Choroid plexus epithelial cell (primary cell): Measurements from ENCODE around the gene ABCB6.

ENCODE experiments used
- DNase-seq: peaks from one replicate; pipeline ENCODE4 v3.0.0-alpha.2; 2010; ENCODE audit warnings: low read depth
- H3K4me3 ChIP-seq: 2 replicates; pipeline ENCODE4 v1.5.1; 2011; ENCODE audit warnings: low read depth, mild to moderate bottlenecking, control low read depth, low read length, moderate library complexity
- TF ChIP-seq, protein P1 (sequence below): conservative IDR thresholded peaks from 2 replicates; pipeline ENCODE4 v1.5.1; 2011; ENCODE audit warnings: low read depth, mild to moderate bottlenecking, control low read depth, inconsistent platforms, low read length, moderate library complexity

The ABCB6 gene

DNA sequence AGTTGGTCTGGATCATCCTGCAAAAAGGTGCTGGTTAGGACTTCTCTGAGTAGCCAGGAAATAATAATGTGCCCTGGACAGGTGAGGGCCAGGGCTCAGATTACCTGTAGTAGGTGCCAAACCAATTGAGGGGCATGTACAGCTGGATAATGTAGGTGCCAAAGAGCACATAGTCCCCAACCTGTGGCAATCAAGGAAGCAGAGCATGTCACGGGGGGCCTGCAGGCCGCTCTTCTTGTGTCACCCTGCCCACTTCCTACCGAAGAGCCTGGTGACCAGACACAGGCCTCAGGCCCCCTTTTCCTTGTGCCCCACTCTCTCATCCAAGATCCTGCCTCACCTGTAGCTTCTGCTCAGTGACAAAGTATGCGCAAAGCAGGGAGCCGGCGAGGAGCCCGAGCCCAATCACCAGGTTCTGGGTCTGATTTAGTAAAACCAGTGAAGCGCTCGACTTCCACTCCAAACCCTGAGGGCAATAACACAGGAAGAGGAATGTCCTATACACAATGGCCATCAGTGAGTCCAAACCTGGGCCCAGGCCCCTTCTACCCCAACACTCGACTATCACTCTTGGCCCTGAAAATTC is 5.2 kb downstream of the ABCB6 start:
- TF ChIP-seq, protein P1, sequence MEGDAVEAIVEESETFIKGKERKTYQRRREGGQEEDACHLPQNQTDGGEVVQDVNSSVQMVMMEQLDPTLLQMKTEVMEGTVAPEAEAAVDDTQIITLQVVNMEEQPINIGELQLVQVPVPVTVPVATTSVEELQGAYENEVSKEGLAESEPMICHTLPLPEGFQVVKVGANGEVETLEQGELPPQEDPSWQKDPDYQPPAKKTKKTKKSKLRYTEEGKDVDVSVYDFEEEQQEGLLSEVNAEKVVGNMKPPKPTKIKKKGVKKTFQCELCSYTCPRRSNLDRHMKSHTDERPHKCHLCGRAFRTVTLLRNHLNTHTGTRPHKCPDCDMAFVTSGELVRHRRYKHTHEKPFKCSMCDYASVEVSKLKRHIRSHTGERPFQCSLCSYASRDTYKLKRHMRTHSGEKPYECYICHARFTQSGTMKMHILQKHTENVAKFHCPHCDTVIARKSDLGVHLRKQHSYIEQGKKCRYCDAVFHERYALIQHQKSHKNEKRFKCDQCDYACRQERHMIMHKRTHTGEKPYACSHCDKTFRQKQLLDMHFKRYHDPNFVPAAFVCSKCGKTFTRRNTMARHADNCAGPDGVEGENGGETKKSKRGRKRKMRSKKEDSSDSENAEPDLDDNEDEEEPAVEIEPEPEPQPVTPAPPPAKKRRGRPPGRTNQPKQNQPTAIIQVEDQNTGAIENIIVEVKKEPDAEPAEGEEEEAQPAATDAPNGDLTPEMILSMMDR: no peak
- H3K4me3 ChIP-seq: no peak overlapping the region
- no peak for DNase-seq

DNA sequence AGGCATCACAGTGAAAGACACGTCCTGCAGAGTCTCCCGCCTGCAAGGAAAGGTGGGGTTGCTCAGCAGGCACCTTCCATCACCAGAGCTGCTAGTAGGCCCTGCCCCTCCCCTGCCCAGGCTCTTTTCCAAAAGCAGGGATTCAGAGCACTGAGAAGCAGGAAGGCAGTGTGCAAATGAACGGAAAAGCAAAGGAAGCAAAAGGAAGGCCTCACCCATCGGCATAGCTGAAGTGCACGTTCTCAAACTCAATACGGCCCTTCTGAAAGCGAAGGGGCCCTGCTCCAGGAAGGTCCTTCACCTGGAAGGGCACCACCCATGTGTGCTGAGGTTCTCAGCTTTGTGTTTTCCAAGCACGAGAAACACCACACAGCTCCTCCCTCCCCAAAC is 5.7 kb downstream of the ABCB6 start:
- no peak for DNase-seq

DNA sequence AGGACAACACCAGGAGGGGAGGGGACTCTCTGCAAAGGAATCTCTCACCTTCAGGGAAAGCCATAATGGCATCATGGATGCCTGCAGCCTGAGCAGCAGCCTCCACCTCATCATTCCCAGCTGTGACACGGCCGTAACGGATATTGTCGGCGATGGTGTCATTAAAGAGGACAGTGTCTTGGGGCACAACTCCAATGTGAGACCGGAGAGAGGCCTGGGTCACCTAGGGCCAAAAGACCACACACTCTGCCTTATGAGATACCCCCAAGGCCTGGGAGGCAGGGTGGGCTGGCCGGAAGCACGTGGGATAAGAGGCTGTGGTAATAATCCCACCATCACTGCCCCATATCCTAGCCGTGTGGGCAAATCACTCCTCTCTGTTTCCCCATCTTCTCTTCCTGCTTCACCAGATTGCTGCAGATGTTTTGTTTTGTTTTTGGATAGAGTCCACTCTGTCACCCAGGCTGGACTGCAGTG is 7.8 kb downstream of the ABCB6 start:
- DNase-seq: no peak
- no peak overlapping the region for H3K4me3 ChIP-seq
- TF ChIP-seq, protein P1: no peak

More for the DNA sequence above, 5.7 kb downstream of the ABCB6 start:
- no peak overlapping the region for H3K4me3 ChIP-seq
- TF ChIP-seq, protein P1: no peak

DNA sequence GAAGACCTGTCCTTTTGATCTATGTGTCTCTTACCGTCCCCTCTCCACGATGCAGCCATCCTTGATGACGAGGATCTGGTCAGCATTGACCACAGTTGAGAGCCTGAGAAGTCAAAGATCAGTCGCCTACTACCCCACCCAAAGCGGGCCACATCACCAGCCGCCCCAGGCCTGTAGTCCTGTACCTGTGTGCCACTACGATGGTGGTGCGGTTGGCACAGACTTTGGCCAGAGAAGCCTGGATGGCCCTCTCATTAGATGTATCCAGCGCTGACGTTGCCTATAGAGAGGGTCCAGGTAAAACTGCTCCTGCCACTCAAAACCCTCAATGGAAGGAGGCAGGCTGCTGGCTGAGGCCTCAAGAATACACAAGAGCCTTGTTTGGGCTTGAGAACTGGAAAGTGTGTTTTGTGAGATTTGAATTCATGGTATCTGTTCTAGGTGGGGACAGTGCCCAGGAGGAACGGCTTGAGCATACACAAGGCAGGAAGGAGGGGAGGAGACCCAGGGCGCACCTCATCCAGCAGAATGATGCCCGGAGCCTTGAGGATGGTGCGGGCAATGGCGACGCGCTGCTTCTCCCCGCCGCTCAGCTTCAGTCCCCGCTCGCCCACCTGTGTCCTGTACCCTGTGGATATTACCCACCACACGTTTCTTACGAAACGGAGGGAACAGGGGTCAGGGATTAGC is 8.4 kb downstream of the ABCB6 start:
- H3K4me3 ChIP-seq: no peak overlapping the region
- DNase-seq: no peak
- TF ChIP-seq, protein P1: no peak

DNA sequence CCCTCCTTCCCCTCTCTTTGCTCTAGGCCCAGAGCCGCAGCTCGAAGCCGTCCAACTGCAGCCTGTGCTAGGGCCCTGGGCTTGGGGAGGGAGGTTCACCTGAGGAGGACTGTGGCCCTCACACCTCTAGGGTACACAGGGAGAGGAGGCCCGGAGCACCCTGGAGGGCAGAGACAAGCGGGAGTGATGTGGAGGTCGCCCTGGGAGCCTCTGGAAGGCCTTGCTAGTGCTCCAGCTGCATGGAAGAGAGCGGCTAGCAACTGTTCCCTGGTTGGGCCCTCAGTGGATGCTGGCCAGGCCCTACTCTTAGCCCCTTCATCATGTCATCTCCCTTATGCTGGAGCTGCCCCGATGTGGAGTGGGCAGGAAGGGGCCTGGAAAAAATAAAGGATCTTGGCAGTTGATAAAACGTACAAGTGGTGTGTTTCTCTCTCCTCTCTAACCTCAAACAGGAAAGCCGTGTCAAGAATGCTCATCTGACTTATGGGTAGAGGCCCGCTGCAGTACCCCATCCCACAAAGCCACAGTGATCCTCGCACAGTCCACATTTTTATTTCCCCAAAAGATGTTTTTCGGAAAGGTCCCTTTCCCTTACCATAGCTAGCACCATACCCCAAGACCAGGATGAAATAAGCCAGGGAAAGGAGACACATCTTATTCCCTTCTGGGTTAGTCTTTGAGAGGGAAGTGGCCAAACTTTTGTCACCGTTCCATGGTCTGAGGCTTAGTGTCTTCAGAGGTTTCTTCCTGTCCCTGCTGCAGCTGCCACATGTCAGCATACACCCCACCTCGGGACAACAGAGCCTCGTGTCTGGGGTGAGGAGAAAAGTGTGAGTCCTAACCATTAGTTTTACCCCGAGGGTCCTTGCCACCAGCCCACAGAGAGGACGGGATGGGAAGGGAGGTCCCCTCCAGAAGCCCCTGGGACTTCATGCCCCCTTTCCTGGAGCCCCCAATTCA is 9.2 kb downstream of the ABCB6 start:
- TF ChIP-seq, protein P1: no peak
- no peak for DNase-seq
- H3K4me3 ChIP-seq: no peak overlapping the region

DNA sequence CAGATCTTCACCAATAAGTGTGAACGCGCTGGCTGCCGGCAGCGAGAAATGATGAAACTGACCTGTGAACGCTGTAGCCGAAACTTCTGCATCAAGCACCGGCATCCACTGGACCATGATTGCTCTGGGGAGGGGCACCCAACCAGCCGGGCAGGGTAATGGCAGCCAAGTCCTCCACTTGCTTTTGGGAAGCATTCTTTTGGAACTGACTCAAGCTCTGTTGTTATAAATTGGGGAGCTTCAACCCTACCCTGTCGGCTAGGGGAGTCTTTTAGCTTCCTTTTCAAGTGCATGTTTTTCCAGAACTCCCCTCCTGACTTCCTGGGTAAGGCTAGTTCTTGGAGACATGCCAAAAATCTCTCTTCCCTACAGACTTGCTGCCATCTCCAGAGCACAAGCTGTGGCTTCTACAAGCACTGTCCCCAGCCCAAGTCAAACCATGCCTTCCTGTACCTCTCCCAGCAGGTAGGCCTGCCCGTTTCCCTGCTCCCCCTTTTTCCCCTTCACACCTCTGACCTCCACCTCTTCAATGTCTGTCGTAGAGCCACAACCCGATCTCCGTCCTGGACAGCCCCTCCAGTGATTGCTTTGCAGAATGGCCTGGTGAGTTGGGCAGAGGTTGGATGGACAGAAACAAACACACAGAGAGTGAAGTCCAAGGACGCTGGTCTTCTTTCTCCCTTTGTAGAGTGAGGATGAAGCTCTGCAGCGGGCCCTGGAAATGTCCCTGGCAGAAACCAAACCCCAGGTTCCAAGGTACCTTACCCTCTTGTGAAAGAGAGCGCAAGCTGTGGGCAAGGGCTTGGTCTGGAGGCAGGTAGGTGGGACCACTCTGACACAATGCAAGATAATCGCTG is 10.6 kb downstream of the ABCB6 start:
- peak; percentile 57 for DNase-seq
- TF ChIP-seq, protein P1: no peak
- H3K4me3 ChIP-seq: peak overlapping the region; percentile 86
